SIG-M5 treated with dmso at 0.1 percent for 504 hours (cell line): ENCODE data around the gene DNHD1.

Source experiments
- DNase-seq: peaks from one replicate; lab custom pipeline; 2025; ENCODE audit not compliant: unreplicated experiment; lab: John Stamatoyannopoulos, UW

DNHD1 gene

DNA sequence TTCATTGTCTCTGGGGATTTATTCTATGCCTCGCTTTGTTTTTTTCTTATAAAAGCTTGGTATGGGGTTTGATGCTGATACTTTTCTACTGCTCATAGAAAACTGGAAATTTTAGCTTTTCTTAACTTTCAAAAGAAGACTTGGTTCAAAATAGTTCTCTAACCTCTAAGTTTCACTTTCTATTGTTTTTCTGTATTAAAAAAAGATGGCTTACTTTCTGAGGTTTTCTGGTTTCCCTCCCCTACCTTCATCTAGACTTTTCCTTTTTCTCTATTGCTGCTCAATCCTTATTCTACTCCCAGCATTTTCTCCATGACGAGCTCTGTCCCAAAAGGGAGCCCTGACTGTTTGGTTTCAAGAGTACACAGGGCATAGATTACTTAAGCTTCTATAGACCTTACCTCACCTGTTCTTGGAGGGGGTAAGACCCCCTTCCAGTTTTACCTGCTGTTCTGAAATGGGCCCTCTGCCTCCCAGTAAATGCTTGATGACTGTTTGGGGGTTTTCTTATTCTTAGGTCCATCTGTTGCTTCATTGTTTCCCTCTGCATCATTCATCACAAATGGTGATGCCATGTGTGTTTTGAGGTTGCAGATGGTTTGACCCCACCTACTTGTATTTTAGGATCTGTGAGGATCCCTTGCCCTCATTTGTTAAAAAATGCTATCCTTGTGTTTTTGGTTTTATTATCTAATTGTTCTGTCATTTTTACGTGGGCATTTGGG is 29.5 kb downstream of the DNHD1 start:
- no peak for DNase-seq

- no peak for DNase-seq
These were observed 32.2 kb downstream of the DNHD1 start for GRCh38 chr11:6529266-6529665.

DNA sequence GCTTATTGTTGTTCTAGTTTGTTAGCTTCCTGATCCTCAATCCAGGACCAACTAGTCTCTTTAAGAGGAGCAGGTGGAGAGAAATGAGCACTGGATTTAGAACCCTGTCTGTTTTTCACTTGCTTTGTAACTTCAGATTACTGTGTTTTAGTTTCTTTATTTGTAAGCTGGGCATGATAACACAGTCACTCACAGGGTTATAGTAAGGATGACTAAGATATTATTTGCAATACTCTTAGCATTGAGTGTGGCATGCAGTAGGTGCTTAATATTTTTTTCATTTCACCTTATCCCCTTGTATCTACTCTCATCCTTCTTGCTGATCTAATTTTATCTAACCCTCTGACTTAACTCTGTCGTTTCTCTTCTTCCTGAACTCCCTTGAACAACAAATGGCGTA is 33.8 kb downstream of the DNHD1 start:
- no peak for DNase-seq

GRCh38 chr11:6531267-6531752 is 34.2 kb downstream of the DNHD1 start:
- DNase-seq, result peak; percentile 40

DNA sequence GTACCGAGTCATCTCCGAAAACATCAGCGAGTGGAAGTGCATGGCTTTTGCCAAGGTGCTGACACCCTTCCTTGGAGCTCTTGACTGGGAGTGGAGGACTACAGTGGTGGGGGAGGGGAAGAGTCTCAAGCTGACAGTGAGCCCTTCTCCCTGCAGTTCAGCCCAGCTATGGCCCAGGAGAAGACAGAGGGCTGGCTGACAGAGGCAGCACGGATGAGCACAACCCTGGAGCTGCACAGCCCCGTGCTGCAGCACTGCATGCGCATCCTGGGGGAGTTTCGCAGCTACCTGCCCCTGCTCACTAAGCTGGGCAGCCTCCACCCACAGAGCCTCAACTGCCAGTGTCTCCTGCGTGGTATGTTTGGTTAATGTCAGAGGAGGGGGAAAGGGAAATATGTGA is 41.4 kb downstream of the DNHD1 start:
- DNase-seq, result no peak

- no peak for DNase-seq
These were observed 41.9 kb downstream of the DNHD1 start for GRCh38 chr11:6538945-6539344.

DNA sequence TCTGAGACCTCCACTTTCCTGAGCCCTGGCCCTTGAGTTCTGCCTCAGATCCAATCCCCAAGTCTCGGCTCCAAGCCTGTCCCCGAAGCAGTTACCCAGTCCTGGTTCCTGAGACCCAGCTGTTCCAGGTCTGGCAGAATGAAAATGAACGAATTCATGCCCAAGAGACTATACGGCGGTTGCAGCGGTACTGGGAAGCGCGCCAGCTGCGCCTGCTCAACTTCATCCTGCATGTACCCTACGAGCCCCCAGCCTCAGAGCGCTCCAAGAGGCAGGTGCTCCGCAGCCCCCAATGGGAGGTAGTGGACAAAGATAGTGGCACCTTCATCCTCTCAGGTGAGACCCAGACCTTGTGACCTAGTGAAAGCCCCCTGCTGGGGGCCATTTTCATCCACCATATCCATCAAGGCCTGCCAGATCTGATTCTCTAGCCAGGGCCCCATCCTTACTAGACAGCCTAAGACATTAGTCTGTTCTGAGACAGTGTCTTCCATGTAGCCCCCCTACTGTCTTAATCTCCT is 42.7 kb downstream of the DNHD1 start:
- no peak for DNase-seq

DNA sequence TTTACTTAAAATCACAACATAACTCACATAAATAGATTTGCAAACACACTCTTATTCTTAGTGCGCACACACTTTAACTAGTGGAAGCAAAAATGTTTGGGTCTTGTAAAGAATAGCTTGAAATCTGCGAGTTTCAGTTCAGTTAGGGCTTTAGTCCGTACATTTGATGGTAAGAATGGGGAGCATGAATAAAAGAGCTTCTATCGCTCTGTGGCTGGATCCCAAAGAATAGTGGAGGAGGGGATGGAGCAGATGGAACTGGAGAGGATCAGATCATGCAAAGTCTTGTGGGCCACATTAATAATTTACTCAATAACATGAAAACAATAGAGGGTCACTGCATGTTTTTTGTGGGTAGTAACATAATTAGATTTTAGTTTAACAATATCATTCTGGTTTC is 44.3 kb downstream of the DNHD1 start:
- DNase-seq, result no peak

- DNase-seq, result no peak
These were observed 45.6 kb downstream of the DNHD1 start for GRCh38 chr11:6542727-6543126.

- DNase-seq, result no peak
These were observed 48.1 kb downstream of the DNHD1 start for GRCh38 chr11:6544921-6545850.

GRCh38 chr11:6545917-6546605 is 49.0 kb downstream of the DNHD1 start:
- no peak for DNase-seq

DNA sequence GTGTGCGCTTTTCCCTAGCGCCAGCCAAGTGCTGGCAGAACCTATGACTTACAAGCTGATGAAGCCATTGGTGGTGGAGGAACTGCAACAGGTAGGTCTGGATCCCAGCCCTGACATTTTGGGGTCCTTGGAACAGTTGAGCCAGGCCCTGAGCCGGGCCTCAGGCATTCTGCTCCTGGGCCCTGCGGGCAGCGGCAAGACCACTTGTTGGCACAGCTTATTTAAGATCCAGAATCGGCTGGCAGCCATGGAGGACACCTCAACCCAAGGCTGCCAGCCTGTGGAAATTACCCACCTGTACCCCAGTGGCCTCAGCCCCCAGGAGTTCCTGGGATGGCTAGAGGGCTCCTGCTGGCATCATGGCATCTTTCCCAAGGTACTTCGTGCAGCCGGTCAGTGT is 49.7 kb downstream of the DNHD1 start:
- no peak for DNase-seq

DNA sequence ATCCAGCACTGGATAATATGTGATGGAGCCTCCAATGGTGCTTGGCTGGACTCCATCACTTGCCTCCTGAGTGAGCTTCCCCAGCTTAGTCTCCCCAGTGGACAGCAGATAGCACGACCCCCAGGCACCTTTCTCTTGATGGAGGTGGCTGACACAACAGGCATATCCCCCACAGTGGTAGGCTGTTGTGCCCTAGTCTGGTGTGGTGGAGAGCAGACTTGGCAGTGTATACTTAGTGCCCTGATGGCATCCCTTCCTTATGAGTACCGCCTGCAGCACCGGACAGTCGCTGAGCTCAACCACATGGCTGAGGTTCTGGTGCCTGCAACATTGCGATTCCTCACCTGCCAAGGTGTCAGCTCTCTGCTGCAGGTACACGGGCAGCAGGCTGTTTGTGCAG is 50.1 kb downstream of the DNHD1 start:
- no peak for DNase-seq

DNA sequence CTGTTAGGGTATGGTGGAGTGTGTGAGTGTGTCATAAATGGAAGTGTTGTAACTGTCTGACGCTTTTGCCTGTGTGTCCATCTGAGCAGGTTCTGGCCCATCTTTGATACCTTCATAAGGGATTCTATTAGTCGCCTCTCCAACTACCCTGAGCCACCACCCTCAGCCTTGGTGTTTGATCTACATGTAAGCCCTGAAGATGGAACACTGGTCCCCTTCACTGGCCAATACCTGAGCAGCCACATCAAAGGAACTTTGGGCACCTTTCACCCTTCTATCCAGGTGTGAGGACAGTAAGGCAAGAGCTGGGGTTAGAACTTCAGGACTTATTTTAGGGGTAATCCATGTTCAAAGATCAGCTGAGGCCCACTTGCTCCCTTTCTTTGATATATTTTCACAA is 51.0 kb downstream of the DNHD1 start:
- no peak for DNase-seq

GRCh38 chr11:6548641-6549040 is 51.6 kb downstream of the DNHD1 start:
- no peak for DNase-seq

DNA sequence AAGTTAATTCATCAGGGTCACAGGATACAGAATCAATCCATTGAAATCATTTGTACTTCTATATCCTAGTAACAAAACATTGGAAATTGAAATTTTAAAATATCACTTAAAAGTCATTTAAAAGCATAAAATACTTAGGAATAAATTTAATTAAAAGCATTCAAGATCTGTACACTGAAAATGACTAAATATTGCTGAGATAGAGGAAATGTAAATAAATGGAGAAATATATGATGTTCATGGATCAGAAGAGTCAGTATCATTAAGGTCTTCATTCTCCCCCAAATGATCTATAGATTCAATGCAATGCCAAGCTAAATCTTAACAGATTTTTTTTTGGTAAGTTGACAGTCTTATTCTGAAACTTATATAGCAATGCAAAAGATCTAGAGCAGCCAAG is 56.6 kb downstream of the DNHD1 start:
- DNase-seq, result no peak

GRCh38 chr11:6554828-6555706 is 58.0 kb downstream of the DNHD1 start:
- no peak for DNase-seq

DNA sequence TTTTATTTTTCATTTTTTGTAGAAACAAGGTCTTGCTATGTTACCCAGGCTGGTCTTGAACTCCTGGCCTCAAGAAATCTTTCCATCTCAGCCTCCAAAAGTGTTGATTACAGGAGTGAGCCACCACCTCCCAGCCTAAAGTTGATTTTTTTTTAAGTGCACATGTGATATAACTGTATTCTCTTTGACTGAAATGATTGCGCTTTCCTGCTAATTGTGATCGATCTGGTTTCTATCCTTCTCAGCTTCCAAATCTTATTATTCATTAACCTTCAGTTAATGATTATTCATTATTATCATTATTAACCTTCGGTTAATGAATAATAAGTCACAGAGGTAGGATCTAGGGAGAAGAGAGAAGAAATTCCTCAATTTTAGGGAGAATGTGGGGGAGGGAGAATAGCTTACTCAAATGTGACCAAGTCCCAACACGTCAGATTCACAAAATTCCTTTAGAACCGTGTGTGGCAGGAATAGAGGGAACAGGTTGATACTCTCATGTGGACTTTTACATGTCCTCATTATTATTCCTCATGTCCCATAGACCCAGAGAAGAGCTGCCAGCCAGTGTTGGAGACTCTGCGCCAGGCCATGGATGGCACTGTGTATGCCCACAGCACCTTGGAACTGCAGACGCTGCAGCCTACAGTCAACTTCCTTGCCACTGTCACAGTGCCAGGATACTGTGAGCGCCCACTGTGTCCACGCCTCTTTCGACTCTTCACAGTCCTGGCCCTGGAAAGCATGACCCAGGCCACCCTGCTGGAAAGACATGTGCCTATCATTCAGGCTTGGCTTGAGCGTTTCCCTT is 59.3 kb downstream of the DNHD1 start:
- no peak for DNase-seq

DNA sequence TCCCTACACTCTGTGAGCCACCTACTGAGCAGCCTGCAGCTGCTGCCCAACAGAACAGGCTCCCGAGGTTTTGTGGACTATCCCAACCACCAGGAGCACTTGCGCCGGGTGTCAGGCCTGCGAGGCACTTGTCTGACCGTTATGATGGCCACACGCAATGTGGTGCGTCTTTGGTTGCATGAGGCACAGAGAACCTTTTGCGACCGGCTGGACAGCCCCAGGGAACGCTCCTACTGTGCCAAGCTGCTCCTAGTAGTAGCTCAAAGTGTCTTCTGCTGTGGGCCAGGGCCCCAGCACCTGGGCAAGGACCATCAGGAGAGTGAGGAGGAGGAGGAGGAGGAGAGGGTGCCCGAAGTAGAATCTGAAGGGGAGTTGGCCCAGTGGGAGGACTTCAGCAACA is 60.0 kb downstream of the DNHD1 start:
- DNase-seq, result no peak
